H9 (cell line): Measurements from ENCODE around the gene GLT1D1. TPM values are rescaled to one million over a fixed set of nuclear protein-coding genes. Genes with fewer than 3 reads are reported as not detected.

Experiments used
- DNase-seq: peaks from one replicate; pipeline ENCODE4 v3.0.0-alpha.2; 2017
- H2AFZ ChIP-seq: one replicate; pipeline ENCODE4 v1.6.1; 2013; ENCODE audit warnings: mild to moderate bottlenecking, low read length, control low read depth, moderate library complexity
- H2AK5ac ChIP-seq: 2 replicates; pipeline ENCODE4 v1.6.1; 2013; ENCODE audit warnings: low read length, control low read depth, mixed read lengths; ENCODE audit not compliant: insufficient read length
- H2BK120ac ChIP-seq: one replicate; pipeline ENCODE4 v1.6.1; 2013; ENCODE audit warnings: low read depth, mild to moderate bottlenecking, low read length, control low read depth, inconsistent platforms; ENCODE audit not compliant: poor library complexity, severe bottlenecking
- H2BK12ac ChIP-seq: 2 replicates; pipeline ENCODE4 v1.6.1; 2013; ENCODE audit warnings: low read length, control low read depth, mixed read lengths, low read depth; ENCODE audit not compliant: insufficient read length
- H2BK15ac ChIP-seq: 2 replicates; pipeline ENCODE4 v1.6.1; 2013; ENCODE audit warnings: low read depth, low read length, control low read depth
- H2BK20ac ChIP-seq: one replicate; pipeline ENCODE4 v1.6.1; 2013; ENCODE audit warnings: low read depth, mild to moderate bottlenecking, low read length, control low read depth, inconsistent platforms; ENCODE audit not compliant: poor library complexity, severe bottlenecking
- H2BK5ac ChIP-seq: 2 replicates; pipeline ENCODE4 v1.6.1; 2013; ENCODE audit warnings: low read length, control low read depth, mixed read lengths; ENCODE audit not compliant: insufficient read length
- H3K14ac ChIP-seq: 2 replicates; pipeline ENCODE4 v1.6.1; 2013; ENCODE audit warnings: low read length, control low read depth; ENCODE audit not compliant: insufficient read depth
- H3K18ac ChIP-seq: 2 replicates; pipeline ENCODE4 v1.6.1; 2013; ENCODE audit warnings: low read depth, mild to moderate bottlenecking, mixed read lengths, low read length, control low read depth; ENCODE audit not compliant: insufficient read length
- H3K23ac ChIP-seq: 2 replicates; pipeline ENCODE4 v1.6.1; 2013; ENCODE audit warnings: low read length, control low read depth, mixed read lengths, low read depth; ENCODE audit not compliant: insufficient read length
- H3K23me2 ChIP-seq: 2 replicates; pipeline ENCODE4 v1.6.1; 2013; ENCODE audit warnings: low read depth, mild to moderate bottlenecking, mixed read lengths, low read length, control low read depth; ENCODE audit not compliant: insufficient read length, poor library complexity, severe bottlenecking
- H3K27ac ChIP-seq: 2 replicates; pipeline ENCODE4 v1.5.1; 2013; ENCODE audit warnings: low read length, control low read depth, mixed read lengths, low read depth; ENCODE audit not compliant: insufficient read length
- H3K27me3 ChIP-seq: 2 replicates; pipeline ENCODE4 v1.6.1; 2013; ENCODE audit warnings: low read length, control low read depth, inconsistent platforms; ENCODE audit not compliant: insufficient read depth
- H3K4ac ChIP-seq: 2 replicates; pipeline ENCODE4 v1.6.1; 2013; ENCODE audit warnings: low read depth, mild to moderate bottlenecking, control low read depth, inconsistent platforms, low read length, moderate library complexity
- H3K4me1 ChIP-seq: 2 replicates; pipeline ENCODE4 v1.6.1; 2013; ENCODE audit warnings: low read length, control low read depth, inconsistent platforms; ENCODE audit not compliant: insufficient read depth
- H3K4me2 ChIP-seq: 2 replicates; pipeline ENCODE4 v1.6.1; 2013; ENCODE audit warnings: low read length, control low read depth, mixed read lengths; ENCODE audit not compliant: insufficient read length, insufficient read depth
- H3K56ac ChIP-seq: 2 replicates; pipeline ENCODE4 v1.6.1; 2013; ENCODE audit warnings: low read depth, mild to moderate bottlenecking, mixed read lengths, low read length, control low read depth; ENCODE audit not compliant: insufficient read length
- H3K79me1 ChIP-seq: 2 replicates; pipeline ENCODE4 v1.6.1; 2013; ENCODE audit warnings: low read depth, mild to moderate bottlenecking, moderate library complexity, low read length, control low read depth, inconsistent platforms; ENCODE audit not compliant: insufficient read depth, poor library complexity, severe bottlenecking
- H3K79me2 ChIP-seq: 2 replicates; pipeline ENCODE4 v1.6.1; 2013; ENCODE audit warnings: low read length, control low read depth, inconsistent platforms; ENCODE audit not compliant: insufficient read depth
- H3K9ac ChIP-seq: 2 replicates; pipeline ENCODE4 v1.6.1; 2013; ENCODE audit warnings: low read length, control low read depth, mixed read lengths; ENCODE audit not compliant: insufficient read length; ENCODE audit errors: extremely low read depth
- H3K9me3 ChIP-seq: one replicate; pipeline ENCODE4 v1.6.1; 2013; ENCODE audit warnings: low read depth, low read length, inconsistent platforms; ENCODE audit not compliant: control insufficient read depth
- H3T11ph ChIP-seq: one replicate; pipeline ENCODE4 v1.6.1; 2013; ENCODE audit warnings: mild to moderate bottlenecking, low read length, control low read depth, inconsistent platforms
- H4K20me1 ChIP-seq: one replicate; pipeline ENCODE4 v1.6.1; 2013; ENCODE audit not compliant: control insufficient read depth, insufficient read length, insufficient read depth
- H4K5ac ChIP-seq: 2 replicates; pipeline ENCODE4 v1.6.1; 2013; ENCODE audit warnings: low read depth, mild to moderate bottlenecking, mixed read lengths, low read length, control low read depth; ENCODE audit not compliant: insufficient read length
- H4K8ac ChIP-seq: replicated peaks from 2 replicates; pipeline ENCODE4 v1.6.1; 2013; ENCODE audit warnings: low read length, control low read depth, mixed read lengths, low read depth; ENCODE audit not compliant: insufficient read length
- H4K91ac ChIP-seq: 2 replicates; pipeline ENCODE4 v1.6.1; 2013; ENCODE audit warnings: low read depth, mild to moderate bottlenecking, moderate library complexity, mixed read lengths, low read length, control low read depth; ENCODE audit not compliant: insufficient read length
- H3K27ac Mint-ChIP-seq, 3 experiments: 2 replicates in 2 of 3; 3 replicates in 1 of 3; pipeline ENCODE4 v1.8.0; 2020 to 2021; ENCODE audit warnings: mixed read lengths in 3 of 3, mild to moderate bottlenecking in 1 of 3, moderate library complexity in 1 of 3
- H3K27me3 Mint-ChIP-seq: 2 replicates; pipeline ENCODE4 v1.8.0; 2021; ENCODE audit warnings: low read depth, mild to moderate bottlenecking, moderate library complexity, mixed read lengths
- H3K36me3 Mint-ChIP-seq, 3 experiments: 2 replicates in 2 of 3; 3 replicates in 1 of 3; pipeline ENCODE4 v1.8.0; 2020 to 2021; ENCODE audit warnings: low read depth in 3 of 3, mixed read lengths in 3 of 3; ENCODE audit not compliant: insufficient read depth in 1 of 3
- H3K4me1 Mint-ChIP-seq, 2 experiments: 2 replicates each; pipeline ENCODE4 v1.8.0; 2020; ENCODE audit warnings: mixed read lengths in 2 of 2
- H3K4me3 Mint-ChIP-seq, 2 experiments: 2 replicates in 1 of 2; 3 replicates in 1 of 2; pipeline ENCODE4 v1.8.0; 2020 to 2021; ENCODE audit warnings: mild to moderate bottlenecking in 2 of 2, mixed read lengths in 2 of 2, moderate library complexity in 1 of 2
- H3K9me3 Mint-ChIP-seq, 2 experiments: 2 replicates in 1 of 2; 3 replicates in 1 of 2; pipeline ENCODE4 v1.8.0; 2020; ENCODE audit warnings: mild to moderate bottlenecking in 2 of 2, mixed read lengths in 2 of 2, moderate library complexity in 1 of 2
- CTCF ChIP-seq: fragments of 200-600 bp; sonication (generic); conservative IDR thresholded peaks from 3 replicates; pipeline ENCODE4 v1.8.0; 2021; ENCODE audit warnings: antibody characterized with exemption, mild to moderate bottlenecking
- WGBS: extraction: QIAGEN DNeasy Blood & Tissue Kit; methylation state at CpG from one replicate; pipeline ENCODE4 v1.1.7; 2013; ENCODE audit warnings: missing lambda C conversion rate, low lambda C conversion rate, mixed read lengths; ENCODE audit not compliant: insufficient read length; ENCODE audit errors: extremely low coverage; 5-methylcytosine and 5-hydroxymethylcytosine counted together
- total RNA-seq: library from RNA; stranded (reverse); gene quantifications from 2 replicates; pipeline ENCODE4 v1.2.1, GENCODE V29; 2021

Gene GLT1D1
- total RNA-seq, 1 experiment from 2014 or later: 7.0 TPM

GRCh38 chr12:128867466-128867865 lies 14.2 kb downstream of the GLT1D1 start:
- Mint-ChIP-seq H3K4me1 (peaks cover 7% of the 10 kb centered on the region in 2 experiments), H3K36me3 (no peaks in the 10 kb centered on the region), H3K4me3 (no peak overlapping the region), H3K9me3 (no peaks in the 10 kb centered on the region), H3K27me3 (no peaks in the 10 kb centered on the region; the same call in 1 of the 2 replicates), H3K27ac (no peak overlapping the region)
- no CpG with 5 or more reads among the region's 13 CpGs for WGBS
- TF ChIP-seq CTCF: no peak
- Histone ChIP-seq H2BK120ac (no peak overlapping the region), H3K79me2 (no peaks in the 10 kb centered on the region), H3K23ac (no peak overlapping the region), H3K4me1 (no peaks in the 10 kb centered on the region), H2BK20ac (no peak overlapping the region), H3K79me1 (no peaks in the 10 kb centered on the region), H3K9ac (no peak overlapping the region), H3K9me3 (no peaks in the 10 kb centered on the region), H2BK5ac (no peak overlapping the region), H3K4me2 (no peak overlapping the region), H3K14ac (no peak overlapping the region), H4K8ac (no peak overlapping the region), H2BK15ac (no peak overlapping the region), H3K27ac (no peak overlapping the region), H2BK12ac (no peak overlapping the region), H2AK5ac (no peak overlapping the region), H4K91ac (no peak overlapping the region), H3K56ac (no peak overlapping the region), H3K4ac (no peak overlapping the region), H3K27me3 (no peaks in the 10 kb centered on the region), H2AFZ (no peak overlapping the region), H3K18ac (no peak overlapping the region), H3K23me2 (no peaks in the 10 kb centered on the region), H3T11ph (no peak overlapping the region), H4K20me1 (no peaks in the 10 kb centered on the region), H4K5ac (no peak overlapping the region)
- no peak for DNase-seq
